H1 (cell line): ENCODE measurements around the gene R3HCC1L. TPM values are rescaled to one million over a fixed set of nuclear protein-coding genes. Genes with fewer than 3 reads are reported as not detected.

Source experiments
- CTCF ChIA-PET: fragments of 300-600 bp; sonication (Branson Sonifier 250); formaldehyde crosslinking; loops from one replicate; lab custom pipeline; 2021; ENCODE audit not compliant: partially characterized antibody; lab: Charles Lee
- POLR2A ChIA-PET: fragments of 300-600 bp; sonication (Branson Sonifier 250); formaldehyde crosslinking; loops from one replicate; lab custom pipeline; 2021; ENCODE audit warnings: inconsistent platforms; ENCODE audit not compliant: partially characterized antibody; lab: Charles Lee
- DNase-seq, 2 experiments: peaks; one replicate each; pipeline versions ENCODE4 v3.0.0 to v3.0.0-alpha.2; 2010 to 2022; ENCODE audit warnings: low spot score in 2 of 2, low read depth in 1 of 2, mixed read lengths in 1 of 2
- FAIRE-seq: peaks from 2 replicates; lab custom pipeline; 2011; peaks lifted over from hg19 to GRCh38; lab: Jason Lieb, UNC
- H2AFZ ChIP-seq: 2 replicates; pipeline ENCODE4 v1.8.1; 2012; ENCODE audit warnings: low read length, inconsistent platforms
- H2AK5ac ChIP-seq: 2 replicates; pipeline ENCODE4 v1.6.1; 2013; ENCODE audit warnings: low read depth, low read length
- H2BK120ac ChIP-seq: replicated peaks from 2 replicates; pipeline ENCODE3; 2013; ENCODE audit warnings: low read depth, low read length, inconsistent platforms
- H2BK12ac ChIP-seq: 2 replicates; pipeline ENCODE4 v1.6.1; 2013; ENCODE audit warnings: low read depth, low read length
- H2BK15ac ChIP-seq: 2 replicates; pipeline ENCODE4 v1.6.1; 2013; ENCODE audit warnings: low read length
- H2BK20ac ChIP-seq: 2 replicates; pipeline ENCODE4 v1.6.1; 2013; ENCODE audit warnings: low read length
- H2BK5ac ChIP-seq: 2 replicates; pipeline ENCODE4 v1.6.1; 2013; ENCODE audit warnings: low read depth, low read length
- H3K14ac ChIP-seq: 2 replicates; pipeline ENCODE4 v1.6.1; 2013; ENCODE audit warnings: inconsistent platforms; ENCODE audit not compliant: insufficient read length
- H3K18ac ChIP-seq: 2 replicates; pipeline ENCODE4 v1.6.1; 2013; ENCODE audit warnings: low read length; ENCODE audit errors: extremely low read depth
- H3K23ac ChIP-seq: 2 replicates; pipeline ENCODE4 v1.6.1; 2013; ENCODE audit warnings: inconsistent platforms; ENCODE audit not compliant: insufficient read length
- H3K23me2 ChIP-seq: 2 replicates; pipeline ENCODE4 v1.6.1; 2013; ENCODE audit warnings: low read depth, low read length
- H3K27ac ChIP-seq: 2 replicates; pipeline ENCODE4 v1.6.1; 2011; ENCODE audit warnings: low read depth, low read length, inconsistent platforms
- H3K27me3 ChIP-seq, 4 experiments: replicated peaks in 1 of 4; 1 replicate in 1 of 4; 2 replicates in 3 of 4; pipeline versions ENCODE4 v1.6.1 to v1.8.1; 2011 to 2013; ENCODE audit warnings: low read length in 3 of 4, mild to moderate bottlenecking in 3 of 4, inconsistent platforms in 2 of 4, mixed read lengths in 2 of 4, moderate library complexity in 1 of 4; ENCODE audit not compliant: control insufficient read depth in 3 of 4, insufficient read depth in 3 of 4; ENCODE audit errors: extremely low read depth in 1 of 4
- H3K36me3 ChIP-seq, 4 experiments: 2 replicates each; pipeline versions ENCODE4 v1.6.1 to v1.8.1; 2011 to 2013; ENCODE audit warnings: mild to moderate bottlenecking in 4 of 4, low read length in 3 of 4, moderate library complexity in 2 of 4, control low read depth in 1 of 4, inconsistent platforms in 1 of 4; ENCODE audit not compliant: insufficient read depth in 4 of 4, control insufficient read depth in 2 of 4
- H3K4ac ChIP-seq: replicated peaks from 2 replicates; pipeline ENCODE3; 2013; ENCODE audit warnings: low read length, low read depth, mixed read lengths, inconsistent platforms; ENCODE audit not compliant: insufficient read length
- H3K4me1 ChIP-seq, 4 experiments: replicated peaks in 1 of 4; 1 replicate in 1 of 4; 2 replicates in 3 of 4; pipeline versions ENCODE4 v1.6.1 to v1.8.1; 2011 to 2013; ENCODE audit warnings: low read length in 3 of 4, inconsistent platforms in 2 of 4, mixed read lengths in 1 of 4; ENCODE audit not compliant: insufficient read depth in 4 of 4, control insufficient read depth in 3 of 4
- H3K4me2 ChIP-seq, 2 experiments: 2 replicates each; pipeline versions ENCODE4 v1.6.1 to v1.8.1; 2011 to 2013; ENCODE audit warnings: low read depth in 2 of 2, low read length in 2 of 2, control low read depth in 1 of 2, inconsistent platforms in 1 of 2, mild to moderate bottlenecking in 1 of 2; ENCODE audit not compliant: insufficient read depth in 1 of 2
- H3K4me3 ChIP-seq, 4 experiments: fragments of 200-600, 300-600 bp in 1 of 4; sonication (generic), shearing (Covaris generic), sonication (Bioruptor Twin) in 1 of 4; 2 replicates each; pipeline versions ENCODE4 v1.5.1 to v1.8.1; 2011 to 2016; ENCODE audit warnings: low read length in 4 of 4, low read depth in 3 of 4, control low read depth in 2 of 4, inconsistent platforms in 2 of 4, mild to moderate bottlenecking in 2 of 4, mixed read lengths in 1 of 4, moderate library complexity in 1 of 4; ENCODE audit not compliant: insufficient read depth in 2 of 4; ENCODE audit errors: extremely low read depth in 1 of 4
- H3K56ac ChIP-seq: replicated peaks from 2 replicates; pipeline ENCODE3; 2013; ENCODE audit warnings: low read depth, mild to moderate bottlenecking, mixed read lengths, low read length, inconsistent platforms; ENCODE audit not compliant: insufficient read length
- H3K79me1 ChIP-seq: 2 replicates; pipeline ENCODE4 v1.6.1; 2013; ENCODE audit warnings: low read depth, low read length, control low read depth
- H3K79me2 ChIP-seq, 2 experiments: 2 replicates each; pipeline versions ENCODE4 v1.6.1 to v1.8.1; 2012 to 2013; ENCODE audit warnings: low read length in 2 of 2, mild to moderate bottlenecking in 2 of 2, inconsistent platforms in 1 of 2; ENCODE audit not compliant: insufficient read depth in 2 of 2, control insufficient read depth in 1 of 2
- H3K9ac ChIP-seq, 4 experiments: replicated peaks in 1 of 4; 1 replicate in 1 of 4; 2 replicates in 3 of 4; pipeline versions ENCODE4 v1.6.1 to v1.8.1; 2011 to 2013; ENCODE audit warnings: low read depth in 3 of 4, low read length in 3 of 4, control low read depth in 2 of 4, mild to moderate bottlenecking in 2 of 4, moderate library complexity in 2 of 4, inconsistent platforms in 1 of 4; ENCODE audit errors: extremely low read depth in 1 of 4
- H3K9me3 ChIP-seq, 2 experiments: 2 replicates each; pipeline versions ENCODE4 v1.6.1 to v1.8.1; 2012 to 2013; ENCODE audit warnings: mild to moderate bottlenecking in 2 of 2, moderate library complexity in 2 of 2, control low read depth in 1 of 2, inconsistent platforms in 1 of 2, low read depth in 1 of 2, low read length in 1 of 2, mixed read lengths in 1 of 2; ENCODE audit not compliant: insufficient read depth in 2 of 2
- H4K20me1 ChIP-seq, 2 experiments: replicated peaks in 1 of 2; 2 replicates each; pipeline versions ENCODE3 to v1.8.1; 2011 to 2013; ENCODE audit warnings: inconsistent platforms in 2 of 2, low read length in 2 of 2, mild to moderate bottlenecking in 1 of 2; ENCODE audit not compliant: insufficient read depth in 2 of 2, control insufficient read depth in 1 of 2
- H4K5ac ChIP-seq: 2 replicates; pipeline ENCODE4 v1.6.1; 2013; ENCODE audit warnings: low read length, low read depth, mixed read lengths, inconsistent platforms; ENCODE audit not compliant: insufficient read length
- H4K8ac ChIP-seq: 2 replicates; pipeline ENCODE4 v1.8.0; 2013; ENCODE audit warnings: mild to moderate bottlenecking, moderate library complexity, low read length, inconsistent platforms; ENCODE audit not compliant: insufficient read depth; ENCODE audit errors: extremely low read depth
- H4K91ac ChIP-seq: replicated peaks from 2 replicates; pipeline ENCODE3; 2013; ENCODE audit warnings: low read length, mixed read lengths, inconsistent platforms; ENCODE audit not compliant: insufficient read length
- ASH2L ChIP-seq: fragments of 200-600, 300-600 bp; sonication (generic); IDR thresholded peaks from one replicate; pipeline ENCODE4 v1.7.1; 2017; ENCODE audit warnings: low read length
- CEBPB ChIP-seq: IDR thresholded peaks from 2 replicates; pipeline ENCODE4 v1.6.1; 2012; ENCODE audit warnings: low read depth, low read length
- HDAC6 ChIP-seq: IDR thresholded peaks from one replicate; pipeline ENCODE4 v1.7.1; 2012; ENCODE audit warnings: low read depth, mild to moderate bottlenecking, inconsistent platforms, low read length, moderate library complexity
- POLR2A ChIP-seq, 2 experiments: IDR thresholded peaks; 1 replicate in 1 of 2; 2 replicates in 1 of 2; pipeline ENCODE4 v1.6.1; 2011; ENCODE audit warnings: low read depth in 2 of 2, low read length in 2 of 2, mild to moderate bottlenecking in 2 of 2; ENCODE audit errors: control extremely low read depth in 1 of 2
- RAD21 ChIP-seq, 2 experiments: IDR thresholded peaks in 1 of 2; conservative IDR thresholded peaks in 1 of 2; 2 replicates each; pipeline ENCODE4 v1.6.1; 2011; ENCODE audit warnings: low read depth in 2 of 2, low read length in 2 of 2, improper control_type of control experiment in 1 of 2, inconsistent platforms in 1 of 2, mild to moderate bottlenecking in 1 of 2, moderate library complexity in 1 of 2
- SIN3A ChIP-seq, 2 experiments: IDR thresholded peaks in 1 of 2; conservative IDR thresholded peaks in 1 of 2; 2 replicates each; pipeline ENCODE4 v1.6.1; 2011 to 2012; ENCODE audit warnings: low read length in 2 of 2, improper control_type of control experiment in 1 of 2, low read depth in 1 of 2, mild to moderate bottlenecking in 1 of 2
- SIRT6 ChIP-seq: IDR thresholded peaks from one replicate; pipeline ENCODE4 v1.7.1; 2012; ENCODE audit warnings: low read length, inconsistent platforms
- SIX5 ChIP-seq: IDR thresholded peaks from 2 replicates; pipeline ENCODE4 v1.6.1; 2011; ENCODE audit warnings: mild to moderate bottlenecking, low read depth, low read length
- SUZ12 ChIP-seq: fragments of 200-600 bp; sonication (generic); IDR thresholded peaks from 2 replicates; pipeline ENCODE4 v1.6.1; 2012; ENCODE audit warnings: mild to moderate bottlenecking, inconsistent platforms, low read length, moderate library complexity, mixed read lengths
- WGBS, 2 experiments: shearing (Covaris generic) in 1 of 2; methylation state at CpG; one replicate each; pipeline versions ENCODE4 v1.1.6 to v1.1.7; 2013 to 2015; ENCODE audit warnings: low lambda C conversion rate in 2 of 2, mixed read lengths in 2 of 2, inconsistent platforms in 1 of 2, low coverage in 1 of 2, missing lambda C conversion rate in 1 of 2; ENCODE audit not compliant: insufficient replicate concordance in 2 of 2, insufficient coverage in 1 of 2, insufficient read length in 1 of 2; ENCODE audit errors: extremely low coverage in 1 of 2, missing lambda C conversion rate in 1 of 2; 5-methylcytosine and 5-hydroxymethylcytosine counted together
- polyA plus RNA-seq, 7 experiments: library from polyadenylated mRNA; depleted of rRNA in 3 of 7; stranded (reverse) in 5 of 7; unstranded in 2 of 7; fragments of >200 nt in 5 of 7; fragments of 200-250 nt in 2 of 7; gene quantifications; 1 replicate in 5 of 7; 2 replicates in 1 of 7; 4 replicates in 1 of 7; pipeline versions ENCODE4 v1.2.1 to v1.2.3, GENCODE V29; 2011 to 2013; ENCODE audit warnings: missing spikeins in 2 of 7, mixed read lengths in 2 of 7
- total RNA-seq: library from RNA; stranded (reverse); fragmentation: NEBNext Ultra II Directional; extraction: Animal tissue kit (Norgen Biotek cat#: 25700); gene quantifications from 2 replicates; pipeline ENCODE4 v1.2.1, GENCODE V29; 2021
- TF ChIP-seq, protein P1 (sequence below), 3 experiments: IDR thresholded peaks; 1 replicate in 2 of 3; 2 replicates in 1 of 3; pipeline versions ENCODE4 v1.5.1 to v1.6.1; 2011; ENCODE audit warnings: low read length in 3 of 3, mild to moderate bottlenecking in 3 of 3, inconsistent platforms in 2 of 3, low read depth in 1 of 3, moderate library complexity in 1 of 3; ENCODE audit not compliant: insufficient read depth in 1 of 3; ENCODE audit errors: control extremely low read depth in 1 of 3
- TF ChIP-seq, protein P2 (sequence below): IDR thresholded peaks from 2 replicates; pipeline ENCODE4 v1.6.1; 2011; ENCODE audit warnings: low read depth, mild to moderate bottlenecking, low read length; ENCODE audit not compliant: insufficient read depth

R3HCC1L gene
- total and polyA plus RNA-seq, 2 of the 8 experiments (the other 6 are each of a cell fraction or from before 2014, with no cell fraction given) = 6.9 to 13.9 TPM

DNA sequence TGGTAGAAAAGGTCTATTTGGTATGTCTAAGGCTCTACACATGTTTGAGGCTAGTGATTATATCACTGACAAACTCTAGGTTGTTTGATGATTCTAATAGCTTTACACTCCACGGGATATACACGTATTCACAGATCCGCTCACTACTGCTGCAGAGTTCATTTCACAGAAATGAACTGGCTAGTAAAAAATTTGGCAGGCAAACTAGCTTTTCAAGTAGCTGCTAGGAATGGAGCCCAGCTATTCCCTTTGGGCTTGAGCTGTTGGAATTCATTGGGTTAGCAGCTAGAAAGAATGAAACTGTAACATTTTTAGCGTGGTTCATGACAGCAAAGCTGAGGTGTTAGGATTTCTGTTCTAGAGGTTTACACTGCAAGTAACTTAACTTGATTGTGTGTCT, 37.6 kb downstream of the R3HCC1L start:
- Histone ChIP-seq H3K4me3 (no peak overlapping the region), H2AK5ac (no peak overlapping the region), H2BK5ac (no peak overlapping the region), H2BK15ac (no peak overlapping the region), H2BK20ac (no peak overlapping the region; the same call in 1 of the 2 replicates), H2AFZ (no peak overlapping the region), H4K8ac (no peak overlapping the region), H3K4me1 (peaks cover 6 to 14% (median 12%) of the 10 kb centered on the region in 4 experiments), H3K18ac (no peak overlapping the region), H3K27ac (no peak overlapping the region), H2BK120ac (no peak overlapping the region), H2BK12ac (no peak overlapping the region), H3K36me3 (no peaks in the 10 kb centered on the region), H3K9ac (no peak overlapping the region), H3K27me3 (no peaks in the 10 kb centered on the region), H3K14ac (no peak overlapping the region), H4K91ac (no peak overlapping the region), H3K79me1 (no peaks in the 10 kb centered on the region; the same call in 1 of the 2 replicates), H3K23ac (no peak overlapping the region), H3K79me2 (peaks cover 0 to 2% of the 10 kb centered on the region in 2 experiments; a peak in 2 of 4 replicates), H4K20me1 (peaks cover 0 to 2% of the 10 kb centered on the region in 2 experiments), H3K23me2 (no peaks in the 10 kb centered on the region), H3K4me2 (no peak overlapping the region), H3K9me3 (no peaks in the 10 kb centered on the region), H4K5ac (no peak overlapping the region), H3K56ac (no peak overlapping the region), H3K4ac (no peak overlapping the region)
- ChIA-PET CTCF (interaction anchor here (0.6 to 7.8 kb wide), 23 partner anchors 9 to 202 kb away, joined by 3 to 68 read pairs (median 4); partner anchors contain the start of gene R3HCC1L), POLR2A (interaction anchor here (1.6 kb wide), 1 partner anchor 24 kb away, joined by 3 read pairs; no protein-coding TSS in a partner anchor)
- FAIRE-seq (no peak), DNase-seq (no peak)
- WGBS, 2 experiments = 88% methylated on average over 4 of the region's 4 CpGs; no CpG with 5 or more reads in 1 of the 2 experiments
- TF ChIP-seq HDAC6 (no peak), SIRT6 (no peak), RAD21 (IDR thresholded peaks at IDR 0.05 in 1 of 2, conservative IDR thresholded peaks at IDR 0.05 in 1 of 2; ENCODE audit: low read depth in 2 of 2, low read length in 2 of 2) (no peak), SUZ12 (no peak), CEBPB (no peak), ASH2L (no peak), SIN3A (conservative IDR thresholded peaks at IDR 0.05 in 1 of 2, IDR thresholded peaks at IDR 0.05 in 1 of 2; ENCODE audit: low read depth in 1 of 2, low read length in 2 of 2) (no peak), POLR2A (IDR thresholded peaks at IDR 0.05; ENCODE audit: control extremely low read depth in 1 of 2, low read depth in 2 of 2, low read length in 2 of 2) (no peak), SIX5 (no peak)
- TF ChIP-seq, protein P1, sequence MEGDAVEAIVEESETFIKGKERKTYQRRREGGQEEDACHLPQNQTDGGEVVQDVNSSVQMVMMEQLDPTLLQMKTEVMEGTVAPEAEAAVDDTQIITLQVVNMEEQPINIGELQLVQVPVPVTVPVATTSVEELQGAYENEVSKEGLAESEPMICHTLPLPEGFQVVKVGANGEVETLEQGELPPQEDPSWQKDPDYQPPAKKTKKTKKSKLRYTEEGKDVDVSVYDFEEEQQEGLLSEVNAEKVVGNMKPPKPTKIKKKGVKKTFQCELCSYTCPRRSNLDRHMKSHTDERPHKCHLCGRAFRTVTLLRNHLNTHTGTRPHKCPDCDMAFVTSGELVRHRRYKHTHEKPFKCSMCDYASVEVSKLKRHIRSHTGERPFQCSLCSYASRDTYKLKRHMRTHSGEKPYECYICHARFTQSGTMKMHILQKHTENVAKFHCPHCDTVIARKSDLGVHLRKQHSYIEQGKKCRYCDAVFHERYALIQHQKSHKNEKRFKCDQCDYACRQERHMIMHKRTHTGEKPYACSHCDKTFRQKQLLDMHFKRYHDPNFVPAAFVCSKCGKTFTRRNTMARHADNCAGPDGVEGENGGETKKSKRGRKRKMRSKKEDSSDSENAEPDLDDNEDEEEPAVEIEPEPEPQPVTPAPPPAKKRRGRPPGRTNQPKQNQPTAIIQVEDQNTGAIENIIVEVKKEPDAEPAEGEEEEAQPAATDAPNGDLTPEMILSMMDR (IDR thresholded peaks at IDR 0.05; ENCODE audit: control extremely low read depth in 1 of 3, insufficient read depth in 1 of 3, low read depth in 1 of 3, low read length in 3 of 3) = no peak
- TF ChIP-seq, protein P2, sequence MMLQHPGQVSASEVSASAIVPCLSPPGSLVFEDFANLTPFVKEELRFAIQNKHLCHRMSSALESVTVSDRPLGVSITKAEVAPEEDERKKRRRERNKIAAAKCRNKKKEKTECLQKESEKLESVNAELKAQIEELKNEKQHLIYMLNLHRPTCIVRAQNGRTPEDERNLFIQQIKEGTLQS = no peak
